ENCODE measurements around the gene ALPK3. TPM values are rescaled to one million over a fixed set of nuclear protein-coding genes. Genes with fewer than 3 reads are reported as not detected.

ALPK3 gene
- total and polyA plus RNA-seq, 2 experiments from 2014 or later: 3.7 to 29.7 TPM

- TF ChIP-seq ZNF462 (CRISPR knock-in tag; IDR thresholded peaks at IDR 0.05): no peak
These were observed 10.1 kb downstream of the ALPK3 start (continued) for GRCh38 chr15:84827246-84827645.

- H3K36me3 Mint-ChIP-seq (ENCODE audit: low read depth): no peaks in the 10 kb centered on the region
- H3K4me3 Mint-ChIP-seq: no peak overlapping the region
- H3K4me1 Mint-ChIP-seq: peaks cover 16% of the 10 kb centered on the region
- no peak overlapping the region for H3K27ac ChIP-seq (ENCODE audit: low read depth)
- no peaks in the 10 kb centered on the region for H3K27me3 ChIP-seq (ENCODE audit: insufficient read depth)
- no peaks in the 10 kb centered on the region for H3F3A ChIP-seq (replicated peaks; ENCODE audit: low read depth)
- H4K20me1 ChIP-seq (replicated peaks; ENCODE audit: insufficient read depth): 0 out of 2 replicates have a peak, but pooled peaks cover 3% of the 10 kb centered on the region
- H3K4me2 ChIP-seq: no peak overlapping the region
- no peak overlapping the region for H2AFZ ChIP-seq
- no peaks in the 10 kb centered on the region for H3K27me3 Mint-ChIP-seq (ENCODE audit: insufficient read depth, low read depth, poor library complexity)
- H3K9me3 Mint-ChIP-seq: no peaks in the 10 kb centered on the region
- no peak overlapping the region for H3K27ac Mint-ChIP-seq
- no peaks in the 10 kb centered on the region for H3K9me2 ChIP-seq (ENCODE audit: insufficient read depth)
- no peaks in the 10 kb centered on the region for H3K79me2 ChIP-seq (replicated peaks; ENCODE audit: insufficient read depth)
- no peaks in the 10 kb centered on the region; the same call in 1 of the 2 replicates for H3K4me1 ChIP-seq (ENCODE audit: insufficient read depth)
- ATAC-seq (no peak; the same call in 2 of the 3 replicates), DNase-seq (ENCODE audit: low spot score) (no peak)
- H3K36me3 ChIP-seq (ENCODE audit: insufficient read depth): peaks cover 10% of the 10 kb centered on the region; the same call in 1 of the 2 replicates
- no peak overlapping the region for H3K4me3 ChIP-seq
- TF ChIP-seq, protein P1, sequence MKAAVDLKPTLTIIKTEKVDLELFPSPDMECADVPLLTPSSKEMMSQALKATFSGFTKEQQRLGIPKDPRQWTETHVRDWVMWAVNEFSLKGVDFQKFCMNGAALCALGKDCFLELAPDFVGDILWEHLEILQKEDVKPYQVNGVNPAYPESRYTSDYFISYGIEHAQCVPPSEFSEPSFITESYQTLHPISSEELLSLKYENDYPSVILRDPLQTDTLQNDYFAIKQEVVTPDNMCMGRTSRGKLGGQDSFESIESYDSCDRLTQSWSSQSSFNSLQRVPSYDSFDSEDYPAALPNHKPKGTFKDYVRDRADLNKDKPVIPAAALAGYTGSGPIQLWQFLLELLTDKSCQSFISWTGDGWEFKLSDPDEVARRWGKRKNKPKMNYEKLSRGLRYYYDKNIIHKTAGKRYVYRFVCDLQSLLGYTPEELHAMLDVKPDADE (IDR thresholded peaks at IDR 0.05): no peak
- TF ChIP-seq NANOG (IDR thresholded peaks at IDR 0.05; ENCODE audit: borderline replicate concordance) (no peak), EZH2phosphoT487 (IDR thresholded peaks at IDR 0.05; ENCODE audit: unreplicated experiment) (no peak), ZNF331 (CRISPR knock-in tag; IDR thresholded peaks at IDR 0.05; ENCODE audit: low read depth) (no peak), ZNF462 (CRISPR knock-in tag; IDR thresholded peaks at IDR 0.05) (no peak), CREB1 (CRISPR knock-in tag; IDR thresholded peaks at IDR 0.05; ENCODE audit: low read depth) (no peak), STAT1 (IDR thresholded peaks at IDR 0.05; ENCODE audit: unreplicated experiment) (no peak)
These were observed 11.1 kb downstream of the ALPK3 start for GRCh38 chr15:84828086-84828908.

Measured in GM23338 (cell line).